HG03558 (cell line): ENCODE measurements around the gene BCL2A1.
"Not testable (repeated sequence)": the region's sequence is repeated elsewhere in the genome, so short reads cannot be mapped to it uniquely, and the experiment has no call there.

Experiments
- ATAC-seq: cut with Tn5 transposase; IDR thresholded peaks from one replicate; pipeline ENCODE4 v1.9.1; 2021; ENCODE audit warnings: moderate number of reproducible peaks; ENCODE audit not compliant: unreplicated experiment; ENCODE audit errors: extremely low read depth

BCL2A1 gene

GRCh38 chr15:79970624-79971434 lies at the start of gene BCL2A1:
TSS of gene BCL2A1 (minus strand) at chr15:79971196. CDS start at chr15:79971119, 77 bp downstream.
- ATAC-seq: peak; percentile 38

- ATAC-seq: no peak
Measured at GRCh38 chr15:80020731-80021130, 49.7 kb upstream of the BCL2A1 start.

GRCh38 chr15:80020149-80020548 lies 49.2 kb upstream of the BCL2A1 start:
- not testable (repeated sequence) for ATAC-seq

DNA sequence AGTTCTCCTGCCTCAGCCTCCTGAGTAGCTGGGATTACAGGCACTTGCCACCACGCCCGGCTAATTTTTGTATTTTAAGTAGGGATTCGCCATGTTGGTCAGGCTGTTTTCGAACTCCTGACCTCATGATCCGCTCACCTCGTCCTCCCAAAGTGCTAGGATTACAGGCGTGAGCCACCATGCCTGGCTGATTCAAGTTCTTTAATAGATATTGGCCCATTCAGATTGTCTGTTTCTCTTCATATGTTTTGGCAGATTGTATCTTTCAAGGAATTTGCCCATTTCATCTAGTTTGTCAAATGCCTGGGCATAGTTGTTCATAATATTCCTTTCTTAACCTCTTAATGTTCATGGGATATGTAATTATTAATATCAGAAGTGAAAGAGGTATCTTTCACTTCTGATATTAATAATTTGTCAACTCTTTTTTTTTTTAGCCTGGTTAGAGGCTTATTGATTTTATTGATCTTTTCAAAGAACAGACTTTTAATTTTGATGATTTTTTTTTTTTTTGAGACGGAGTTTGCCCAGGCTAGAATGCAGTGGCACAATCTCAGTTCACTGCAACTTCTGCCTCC lies 48.3 kb upstream of the BCL2A1 start:
- ATAC-seq: no peak

GRCh38 chr15:80017139-80017538 lies 46.1 kb upstream of the BCL2A1 start:
- not testable (repeated sequence) for ATAC-seq

DNA sequence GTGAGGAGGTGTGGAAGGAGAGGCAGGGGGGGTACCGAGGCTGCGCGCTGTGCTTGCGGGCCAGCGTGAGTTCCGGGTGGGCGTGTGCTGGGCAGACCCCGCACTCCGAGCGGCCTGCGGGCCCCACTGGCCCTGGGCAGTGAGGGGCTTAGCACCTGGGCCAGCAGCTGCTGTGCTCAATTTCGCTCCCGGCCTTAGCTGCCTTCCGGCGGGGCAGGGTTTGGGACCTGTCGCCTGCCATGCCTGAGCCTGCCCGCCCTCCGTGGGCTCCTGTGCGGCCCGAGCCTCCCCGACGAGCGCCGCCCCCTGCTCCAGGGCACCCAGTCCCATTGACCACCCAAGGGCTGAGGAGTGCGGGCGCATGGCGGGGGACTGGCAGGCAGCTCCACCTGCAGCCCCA lies 45.5 kb upstream of the BCL2A1 start:
- ATAC-seq: not testable (repeated sequence)

DNA sequence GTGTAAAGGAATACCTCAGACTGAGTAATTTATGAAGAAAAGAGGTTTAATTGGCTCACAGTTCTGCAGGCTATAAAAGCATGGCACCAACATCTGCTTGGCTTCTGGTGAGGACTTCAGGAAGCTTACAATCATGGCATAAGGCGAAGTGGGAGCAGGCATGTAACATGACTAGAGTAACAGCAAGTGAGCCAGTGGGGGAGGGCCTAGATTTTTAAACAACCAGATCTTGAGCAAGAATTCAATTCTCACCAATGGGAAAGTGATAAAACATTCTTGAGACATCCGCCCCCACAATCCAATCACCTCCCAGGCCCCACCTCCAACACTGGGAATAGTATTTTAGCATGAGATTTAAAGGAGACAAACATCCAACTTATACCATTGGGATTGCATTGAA lies 44.2 kb upstream of the BCL2A1 start:
- ATAC-seq: no peak

DNA sequence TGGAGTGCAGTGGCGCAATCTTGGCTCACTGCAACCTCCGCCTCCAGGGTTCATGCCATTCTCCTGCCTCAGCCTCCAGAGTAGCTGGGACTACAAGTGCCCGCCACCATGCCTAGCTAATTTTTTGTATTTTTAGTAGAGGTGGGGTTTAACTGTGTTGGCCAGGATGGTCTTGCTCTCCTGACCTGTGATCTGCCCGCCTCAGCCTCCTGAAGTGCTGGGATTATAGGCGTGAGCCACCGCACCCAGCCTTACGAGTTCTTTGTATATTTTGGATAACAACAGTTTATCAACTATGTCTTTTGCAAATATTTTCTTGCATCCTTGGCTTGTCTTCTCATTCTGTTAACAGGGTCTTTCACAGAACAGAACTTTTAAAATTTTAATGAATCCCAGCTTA lies 43.2 kb upstream of the BCL2A1 start:
- not testable (repeated sequence) for ATAC-seq

GRCh38 chr15:80012060-80012726 lies 41.2 kb upstream of the BCL2A1 start:
- no peak for ATAC-seq

GRCh38 chr15:80011596-80011995 lies 40.6 kb upstream of the BCL2A1 start:
- ATAC-seq: no peak

DNA sequence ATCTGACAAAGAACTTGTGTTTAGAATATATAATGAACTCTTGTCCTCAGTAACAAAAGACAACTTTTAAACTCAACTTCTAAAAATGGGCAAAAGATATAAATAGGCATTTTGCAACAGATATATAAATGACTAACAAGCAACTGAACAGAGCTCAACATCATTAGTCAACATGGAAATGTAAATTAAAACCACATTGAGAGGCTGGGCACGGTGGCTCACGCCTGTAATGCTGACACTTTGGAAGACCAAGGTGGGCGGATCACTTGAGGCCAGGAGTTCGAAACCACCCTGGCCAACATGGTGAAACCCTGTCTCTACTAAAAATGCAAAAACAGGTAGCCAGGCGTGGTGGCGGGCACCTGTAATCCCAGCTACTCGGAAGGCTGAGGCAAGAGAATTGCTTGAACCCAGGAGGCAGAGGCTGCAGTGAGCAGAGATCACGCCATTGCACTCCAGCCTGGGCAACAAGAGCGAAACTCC lies 40.1 kb upstream of the BCL2A1 start:
- not testable (repeated sequence) for ATAC-seq

DNA sequence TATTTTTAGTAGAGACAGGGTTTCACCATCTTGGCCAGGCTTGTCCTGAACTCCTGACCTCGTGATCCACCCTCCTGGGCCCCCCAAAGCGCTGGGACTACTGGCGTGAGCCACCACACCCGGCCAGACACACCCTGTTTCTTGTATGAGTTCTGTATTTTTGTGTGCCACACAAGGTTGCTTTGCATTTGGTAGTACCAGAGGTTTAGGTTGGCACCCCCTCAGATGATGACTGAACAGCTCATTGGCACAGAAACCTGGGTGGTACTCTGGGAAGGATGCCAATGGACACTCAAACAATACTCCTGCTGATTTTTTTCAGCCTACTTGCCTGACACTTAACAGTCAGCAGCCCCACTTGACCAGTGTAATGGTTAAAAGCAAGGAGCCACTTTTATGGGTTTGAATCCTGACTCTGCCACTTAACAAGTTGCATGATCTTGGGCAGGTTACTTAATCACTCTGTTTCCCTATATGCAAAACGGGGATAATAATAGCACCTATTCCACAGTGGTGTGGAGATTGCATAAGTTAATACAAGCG lies 39.2 kb upstream of the BCL2A1 start:
- no peak for ATAC-seq

- ATAC-seq: no peak
Measured at GRCh38 chr15:80007532-80007931, 36.5 kb upstream of the BCL2A1 start.

DNA sequence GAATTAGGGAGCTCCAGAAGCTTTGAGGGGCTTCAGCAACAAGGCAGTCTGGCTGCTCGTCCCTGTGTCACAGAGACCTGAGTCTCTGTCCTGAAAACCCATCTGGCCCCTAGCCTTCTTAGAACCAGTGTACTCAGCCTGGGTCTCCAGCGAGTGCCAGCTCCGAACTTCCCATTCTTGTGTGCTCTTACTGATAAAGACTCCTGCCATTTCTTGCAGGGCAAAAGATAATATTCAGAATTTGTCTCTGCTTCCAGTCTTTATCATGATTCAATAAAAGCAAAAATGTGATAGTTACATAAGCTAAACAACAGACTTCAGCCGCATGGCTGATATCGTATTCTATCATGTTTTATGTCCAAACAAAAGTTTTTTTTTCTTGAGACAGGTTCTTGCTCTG lies 36.0 kb upstream of the BCL2A1 start:
- no peak for ATAC-seq

GRCh38 chr15:80003934-80004472 lies 33.0 kb upstream of the BCL2A1 start:
- no peak for ATAC-seq

GRCh38 chr15:80003171-80003570 lies 32.2 kb upstream of the BCL2A1 start:
- ATAC-seq: no peak

- no peak for ATAC-seq
Measured at GRCh38 chr15:80002267-80002666, 31.3 kb upstream of the BCL2A1 start.

DNA sequence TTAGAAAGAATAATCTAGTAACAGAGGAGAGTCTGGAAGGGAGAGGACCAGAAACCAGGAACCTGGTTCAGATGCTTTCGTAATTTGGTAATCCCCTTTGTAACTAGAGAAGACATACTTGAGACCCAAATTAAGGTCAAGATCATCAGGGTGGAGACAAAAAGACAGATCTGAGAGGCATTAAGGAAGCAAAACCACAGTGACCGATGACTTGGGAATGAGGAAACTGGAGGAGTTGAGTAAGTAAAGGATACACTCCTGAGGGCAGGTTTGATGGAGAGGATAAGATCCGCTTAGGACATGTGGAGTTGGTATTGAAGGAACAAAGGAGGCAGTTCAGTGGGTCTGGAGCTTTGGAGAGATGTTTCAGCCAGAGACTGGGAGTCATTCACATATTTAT lies 23.6 kb upstream of the BCL2A1 start:
- no peak for ATAC-seq

DNA sequence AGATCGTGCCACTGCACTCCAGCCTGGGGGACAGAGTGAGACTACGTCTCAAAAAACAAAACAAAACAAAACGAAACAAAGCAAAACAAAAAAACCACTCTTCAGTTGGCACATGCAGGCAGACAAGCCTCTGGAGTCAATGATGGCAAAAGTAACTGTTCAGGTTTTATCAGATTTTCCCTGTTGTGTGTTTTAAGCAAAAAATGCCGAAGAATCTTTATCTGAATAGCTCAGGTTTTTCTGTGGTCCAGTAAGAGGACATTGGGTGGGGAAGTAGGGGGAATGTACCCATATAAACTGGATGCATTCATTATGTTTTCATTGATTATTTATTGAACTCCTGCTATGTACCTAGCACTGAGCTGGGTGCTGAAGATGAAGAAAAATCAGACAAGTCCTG lies 20.8 kb upstream of the BCL2A1 start:
- no peak for ATAC-seq

DNA sequence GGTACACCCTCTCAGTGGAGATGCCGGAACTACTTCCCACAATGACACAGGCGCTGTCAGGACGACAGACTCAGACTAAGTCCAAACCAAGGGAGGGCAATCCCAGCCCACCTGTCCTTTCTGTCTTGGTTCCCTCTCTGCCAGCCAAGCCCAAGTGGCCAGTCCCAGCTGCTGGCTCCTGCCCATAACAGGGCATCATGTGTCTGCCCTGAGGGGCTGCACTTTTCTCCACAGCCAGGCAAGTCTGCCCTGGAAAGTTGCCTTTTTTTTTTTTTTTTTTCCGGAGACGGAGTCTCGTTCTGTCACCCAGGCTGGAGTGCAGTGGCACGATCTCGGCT lies 20.0 kb upstream of the BCL2A1 start:
- ATAC-seq: no peak
